ENCODE results near the gene CXCL14. TPM values are rescaled to one million over a fixed set of nuclear protein-coding genes. Genes with fewer than 3 reads are reported as not detected.

The CXCL14 gene
- total RNA-seq, 1 experiment from 2014 or later, result not detected

GRCh38 chr5:135608761-135609443 lies 30.1 kb upstream of the CXCL14 start:
- H3K27ac ChIP-seq (ENCODE audit: low read depth, low read length, poor library complexity, severe bottlenecking), result no peak overlapping the region
- peaks cover 60% of the 10 kb centered on the region for H3K27me3 ChIP-seq (replicated peaks; ENCODE audit: insufficient read depth, low read depth, low read length, poor library complexity)
- ChIA-PET POLR2A (ENCODE audit: low non-redundant PET) (no interaction called here), CTCF (no interaction called here)
- BruUV-seq (replicated peaks), result no TSS peak
- TF ChIP-seq CTCF (conservative IDR thresholded peaks at IDR 0.05; ENCODE audit: low read depth, low read length) (no peak), EZH2 (IDR thresholded peaks at IDR 0.05; ENCODE audit: borderline replicate concordance, low read depth, low read length, poor library complexity, severe bottlenecking) (no peak)
- no peaks in the 10 kb centered on the region for H3K36me3 ChIP-seq (ENCODE audit: insufficient read depth, low read length, poor library complexity, severe bottlenecking)
- intact Hi-C loops (cut with micrococcal nuclease; ENCODE audit: unreplicated experiment), result no loop called here
- H3K4me1 ChIP-seq (ENCODE audit: insufficient read depth, low read length, poor library complexity, severe bottlenecking), result no peaks in the 10 kb centered on the region
- DNase-seq (ENCODE audit: low spot score), result no peak
- no peaks in the 10 kb centered on the region for H3K9me3 ChIP-seq (ENCODE audit: low read depth, low read length, poor library complexity, severe bottlenecking)
- no peak overlapping the region for H3K4me3 ChIP-seq (ENCODE audit: low read depth, low read length, poor library complexity, severe bottlenecking)

- Histone ChIP-seq H3K4me3 (ENCODE audit: low read depth, low read length, poor library complexity, severe bottlenecking) (no peak overlapping the region), H3K9me3 (ENCODE audit: low read depth, low read length, poor library complexity, severe bottlenecking) (no peaks in the 10 kb centered on the region), H3K36me3 (ENCODE audit: insufficient read depth, low read length, poor library complexity, severe bottlenecking) (no peaks in the 10 kb centered on the region), H3K4me1 (ENCODE audit: insufficient read depth, low read length, poor library complexity, severe bottlenecking) (no peaks in the 10 kb centered on the region), H3K27ac (ENCODE audit: low read depth, low read length, poor library complexity, severe bottlenecking) (no peak overlapping the region), H3K27me3 (replicated peaks; ENCODE audit: insufficient read depth, low read depth, low read length, poor library complexity) (peaks cover 55% of the 10 kb centered on the region)
- BruUV-seq (replicated peaks), result no TSS peak
- DNase-seq (ENCODE audit: low spot score), result no peak
- CTCF ChIA-PET, result no interaction called here
- intact Hi-C loops (cut with micrococcal nuclease; ENCODE audit: unreplicated experiment), result no loop called here
- TF ChIP-seq EZH2 (IDR thresholded peaks at IDR 0.05; ENCODE audit: borderline replicate concordance, low read depth, low read length, poor library complexity, severe bottlenecking) (no peak), CTCF (conservative IDR thresholded peaks at IDR 0.05; ENCODE audit: low read depth, low read length) (no peak)
- POLR2A ChIA-PET (ENCODE audit: low non-redundant PET), result no interaction called here
Observed at GRCh38 chr5:135608361-135608760, 29.6 kb upstream of the CXCL14 start.

GRCh38 chr5:135606431-135606830 lies 27.6 kb upstream of the CXCL14 start:
- no peak for TF ChIP-seq EZH2 (IDR thresholded peaks at IDR 0.05; ENCODE audit: borderline replicate concordance, low read depth, low read length, poor library complexity, severe bottlenecking)
- no peak for TF ChIP-seq CTCF (conservative IDR thresholded peaks at IDR 0.05; ENCODE audit: low read depth, low read length)
- Histone ChIP-seq H3K4me3 (ENCODE audit: low read depth, low read length, poor library complexity, severe bottlenecking) (no peak overlapping the region), H3K36me3 (ENCODE audit: insufficient read depth, low read length, poor library complexity, severe bottlenecking) (no peaks in the 10 kb centered on the region), H3K9me3 (ENCODE audit: low read depth, low read length, poor library complexity, severe bottlenecking) (no peaks in the 10 kb centered on the region), H3K4me1 (ENCODE audit: insufficient read depth, low read length, poor library complexity, severe bottlenecking) (no peaks in the 10 kb centered on the region), H3K27ac (ENCODE audit: low read depth, low read length, poor library complexity, severe bottlenecking) (no peak overlapping the region), H3K27me3 (replicated peaks; ENCODE audit: insufficient read depth, low read depth, low read length, poor library complexity) (peaks cover 51% of the 10 kb centered on the region)
- no peak for DNase-seq (ENCODE audit: low spot score)
- CTCF ChIA-PET, result no interaction called here
- no TSS peak for BruUV-seq (replicated peaks)
- intact Hi-C loops (cut with micrococcal nuclease; ENCODE audit: unreplicated experiment), result no loop called here
- POLR2A ChIA-PET (ENCODE audit: low non-redundant PET), result no interaction called here
